NCI-H774 (cell line): ENCODE measurements around the gene ARID1B.

Source experiments
- DNase-seq: peaks from one replicate; lab custom pipeline; 2025; lab: John Stamatoyannopoulos, UW

Gene ARID1B

DNA sequence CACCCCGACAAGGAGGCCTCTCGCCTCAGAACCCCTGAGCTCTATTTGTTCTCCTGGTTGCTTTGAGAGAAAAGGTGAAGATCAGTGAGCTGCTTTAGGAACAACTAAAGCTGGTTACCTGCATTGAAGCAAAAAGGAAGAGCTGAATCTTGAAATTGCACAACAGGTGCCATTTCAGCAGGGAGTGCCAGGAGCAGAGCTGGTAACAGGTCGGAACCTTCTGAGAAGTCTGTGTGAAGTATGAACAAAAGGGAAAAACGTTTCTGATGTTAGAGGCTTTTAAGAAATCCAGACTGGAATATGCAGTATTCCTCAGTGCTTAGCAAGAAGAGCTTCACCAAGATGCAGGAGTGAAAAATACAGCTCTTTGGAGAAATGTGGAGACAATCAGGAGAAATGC, 382.2 kb downstream of the ARID1B start:
- DNase-seq = no peak

DNA sequence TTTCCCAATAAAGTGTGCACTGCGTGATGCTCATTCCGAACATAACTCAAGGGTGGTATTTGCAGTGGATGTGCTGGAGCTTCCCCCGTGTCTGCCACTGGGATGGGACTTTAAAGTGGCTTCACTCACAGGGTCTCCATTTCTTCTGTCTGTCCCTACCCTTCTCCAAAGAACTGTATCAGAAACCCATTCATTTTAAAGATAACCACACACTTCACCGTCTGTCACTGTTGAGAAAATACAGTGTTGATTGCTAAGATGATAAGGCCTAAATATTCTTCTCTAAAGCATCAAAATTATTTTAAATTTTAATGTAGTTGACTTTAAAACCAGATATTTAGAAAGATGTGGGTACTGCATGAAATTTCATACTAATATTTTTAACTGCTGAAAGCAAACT, 384.7 kb downstream of the ARID1B start:
- no peak for DNase-seq

DNA sequence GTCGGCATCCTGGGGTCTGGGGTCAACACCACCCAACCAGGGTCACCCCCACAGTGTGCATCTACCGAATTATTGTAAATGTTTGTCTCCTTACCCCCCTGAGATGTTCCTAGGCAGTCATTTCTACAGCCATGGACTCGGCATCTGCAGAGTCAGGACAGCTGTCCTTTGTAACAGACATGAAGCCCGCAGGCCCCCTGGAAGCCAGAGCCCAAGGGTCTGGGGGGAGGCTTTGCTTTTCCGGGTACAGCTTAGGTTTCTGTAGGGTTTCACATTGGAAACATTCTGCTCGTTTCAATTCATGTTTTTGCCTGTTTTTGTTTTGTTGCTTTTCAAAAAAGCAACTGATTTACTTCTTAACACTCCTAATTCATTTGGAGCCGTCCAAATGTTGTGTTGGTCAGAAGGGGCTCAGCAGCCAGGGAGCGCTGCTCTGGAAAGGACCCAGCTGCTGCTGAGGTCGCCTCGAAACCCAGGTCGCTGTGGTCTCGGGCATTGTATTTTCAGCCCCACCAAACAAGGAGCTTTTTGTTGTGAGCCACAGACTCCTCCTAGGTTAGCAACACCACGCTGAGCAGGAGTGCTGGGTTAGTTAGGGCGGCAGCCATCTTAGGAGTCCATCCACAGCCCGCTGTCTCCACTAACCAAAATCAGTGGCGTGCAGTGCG, 385.7 kb downstream of the ARID1B start:
- no peak for DNase-seq

- DNase-seq = no peak
Measured at GRCh38 chr6:157163434-157164159, 386.4 kb downstream of the ARID1B start.

GRCh38 chr6:157164972-157165371, 387.8 kb downstream of the ARID1B start:
- DNase-seq = no peak

- no peak for DNase-seq
Measured at GRCh38 chr6:157166784-157167183, 389.6 kb downstream of the ARID1B start.

GRCh38 chr6:157167837-157168236, 390.7 kb downstream of the ARID1B start:
- no peak for DNase-seq

- DNase-seq = no peak
Measured at GRCh38 chr6:157168471-157168870, 391.3 kb downstream of the ARID1B start.

GRCh38 chr6:157169226-157169625, 392.0 kb downstream of the ARID1B start:
- no peak for DNase-seq

DNA sequence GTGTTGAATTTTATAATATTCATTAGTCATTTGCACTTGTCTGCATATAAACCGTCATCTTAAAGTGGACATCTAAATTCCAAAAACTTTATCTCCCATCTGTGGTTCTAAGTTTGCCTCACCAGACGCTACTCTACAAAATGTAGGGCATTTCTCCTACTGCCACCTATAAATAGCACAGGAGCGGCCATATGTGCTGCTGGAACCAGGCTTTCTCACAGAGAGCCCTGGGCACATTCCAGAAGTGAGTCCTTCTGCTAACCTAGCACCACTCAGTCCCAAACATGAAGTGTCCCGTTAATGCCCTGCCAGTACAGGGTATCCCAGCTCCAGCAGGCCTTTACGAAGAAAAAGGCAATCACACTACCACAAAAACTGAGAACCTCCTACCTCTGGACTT, 392.5 kb downstream of the ARID1B start:
- DNase-seq = no peak

DNA sequence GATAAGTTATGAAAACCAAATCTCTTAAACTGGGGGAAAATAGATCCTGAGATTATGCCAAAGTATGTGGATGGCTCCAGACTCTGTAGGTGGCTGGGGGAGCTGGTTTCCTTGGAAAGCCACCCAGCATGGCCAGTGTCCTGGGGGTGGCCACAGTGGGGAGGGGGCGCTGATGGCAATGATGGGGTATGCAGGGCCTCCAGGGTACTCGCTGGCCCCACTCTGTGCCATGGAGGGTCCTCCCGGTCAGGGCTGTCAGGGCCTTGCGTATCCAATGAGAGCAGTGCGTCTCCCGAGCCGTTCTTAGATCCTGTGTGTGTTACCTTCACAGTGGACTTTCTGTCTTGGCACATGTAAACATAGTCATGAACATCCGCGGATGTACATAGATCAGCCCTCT, 393.4 kb downstream of the ARID1B start:
- no peak for DNase-seq

- no peak for DNase-seq
Measured at GRCh38 chr6:157171801-157172200, 394.6 kb downstream of the ARID1B start.

- no peak for DNase-seq
Measured at GRCh38 chr6:157172231-157172701, 395.1 kb downstream of the ARID1B start.

- no peak for DNase-seq
Measured at GRCh38 chr6:157172830-157173536, 395.8 kb downstream of the ARID1B start.

- no peak for DNase-seq
Measured at GRCh38 chr6:157173776-157174175, 396.6 kb downstream of the ARID1B start.

DNA sequence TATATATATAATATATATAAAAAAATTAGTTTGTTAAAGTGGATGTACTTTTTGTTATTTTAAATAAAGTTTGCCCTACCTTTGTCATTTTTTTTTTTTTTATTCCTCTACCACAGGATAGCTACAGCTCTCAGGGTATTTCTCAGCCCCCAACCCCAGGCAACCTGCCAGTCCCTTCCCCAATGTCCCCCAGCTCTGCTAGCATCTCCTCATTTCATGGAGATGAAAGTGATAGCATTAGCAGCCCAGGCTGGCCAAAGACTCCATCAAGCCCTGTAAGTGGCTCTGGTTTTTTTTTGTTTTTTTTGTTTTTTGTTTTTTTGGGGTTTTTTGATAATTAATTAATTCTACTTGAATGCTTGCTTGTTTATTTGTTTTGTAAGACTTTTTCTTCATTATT, 397.6 kb downstream of the ARID1B start:
- no peak for DNase-seq

DNA sequence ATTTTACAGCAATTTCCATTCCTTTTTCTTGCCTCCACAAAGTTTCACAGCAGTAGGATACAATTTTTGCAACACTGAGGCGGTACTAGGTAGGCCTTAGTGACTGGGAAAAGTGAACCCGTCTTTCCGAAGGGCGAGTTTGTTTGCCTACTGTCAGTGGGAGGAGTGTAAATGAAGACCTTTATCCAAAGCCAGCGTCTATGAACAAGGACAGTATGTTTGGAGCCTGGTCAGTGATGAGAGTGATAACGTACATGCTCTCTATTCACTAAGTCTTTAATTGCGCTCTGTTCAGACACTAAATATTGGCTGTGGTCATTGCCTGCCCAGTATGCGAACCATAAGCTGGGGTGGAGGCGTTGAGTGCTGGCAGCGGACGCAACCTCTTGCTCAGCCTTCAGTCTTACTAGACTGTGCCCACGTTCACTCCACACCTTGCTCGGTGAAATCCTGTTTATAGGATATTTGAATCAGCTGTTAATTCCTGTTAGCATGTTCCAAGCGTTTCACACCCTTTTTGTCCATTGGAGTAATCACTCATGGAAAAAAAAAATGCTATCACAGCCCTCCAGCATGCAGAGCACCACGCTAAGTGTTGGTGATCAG, 400.7 kb downstream of the ARID1B start:
- DNase-seq = no peak

GRCh38 chr6:157181649-157182048, 404.5 kb downstream of the ARID1B start:
- no peak for DNase-seq

DNA sequence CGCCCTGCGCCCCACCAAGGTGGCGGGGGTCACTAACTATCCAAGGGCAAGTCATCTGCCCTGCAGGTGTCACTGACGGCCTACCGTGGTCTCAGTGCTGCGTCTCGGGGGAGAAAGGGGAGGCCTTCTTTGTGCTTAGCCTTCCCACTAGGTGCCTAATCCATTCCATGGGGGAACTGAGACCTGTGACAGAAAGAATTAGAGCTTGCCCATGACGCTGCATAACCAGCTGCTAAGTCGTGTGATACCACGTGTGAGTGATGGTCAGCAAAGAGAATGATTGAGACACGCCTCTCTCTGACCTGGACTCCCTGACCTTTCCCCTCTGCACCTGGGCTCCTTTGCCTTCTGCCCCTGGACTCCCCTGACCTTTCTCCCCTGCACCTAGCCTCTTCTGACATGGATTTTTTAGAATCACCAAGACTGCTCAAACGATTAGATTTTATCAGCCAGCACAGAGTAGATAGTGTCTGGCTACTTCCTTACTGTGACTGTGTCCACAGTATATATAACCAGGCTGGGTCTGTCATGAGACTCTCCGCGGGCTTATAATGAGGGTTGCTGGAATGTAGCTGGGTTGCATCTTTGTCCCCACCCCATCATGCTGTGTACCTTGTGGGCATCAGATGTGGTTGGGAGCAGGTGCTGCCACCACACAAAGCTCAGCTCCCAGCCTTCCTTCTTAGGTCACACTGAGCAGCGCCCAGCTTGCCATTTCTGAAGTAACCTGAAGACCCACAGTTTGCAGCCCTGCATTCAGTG, 405.5 kb downstream of the ARID1B start:
- DNase-seq = no peak

GRCh38 chr6:157184202-157185015, 407.2 kb downstream of the ARID1B start:
- DNase-seq = peak; percentile 16

DNA sequence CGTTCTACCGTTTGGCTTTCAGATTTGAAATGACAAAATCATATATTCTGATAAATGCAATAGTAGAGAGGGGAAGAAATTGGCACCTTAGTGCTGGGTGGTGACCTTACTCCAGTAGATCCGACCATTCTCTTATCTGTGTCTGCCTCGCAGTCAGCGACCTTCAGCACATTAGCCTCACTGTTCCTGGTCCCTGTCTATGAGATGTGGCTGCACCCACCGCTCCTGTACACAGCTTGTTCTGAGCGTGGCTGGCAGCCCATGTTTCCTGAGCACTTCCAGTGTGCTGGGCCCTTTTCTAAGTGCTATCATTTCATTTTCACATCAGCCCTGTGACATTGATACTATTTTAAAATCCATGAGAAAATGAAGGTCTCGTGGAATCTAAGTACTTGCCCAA, 408.0 kb downstream of the ARID1B start:
- DNase-seq = no peak
